GM12875 (cell line): Measurements from ENCODE around the gene ROPN1L.

Experiments
- H3K4me3 ChIP-seq: one replicate; pipeline ENCODE4 v1.5.1; 2011; ENCODE audit warnings: low read depth, low read length, control low read depth
- CTCF ChIP-seq: IDR thresholded peaks from 2 replicates; pipeline ENCODE4 v1.5.1; 2011; ENCODE audit warnings: low read depth, mild to moderate bottlenecking, control low read depth, inconsistent platforms, low read length, moderate library complexity, borderline replicate concordance; ENCODE audit not compliant: insufficient read depth

ROPN1L gene

GRCh38 chr5:10497554-10497953, 55.9 kb downstream of the ROPN1L start:
- no peak overlapping the region for H3K4me3 ChIP-seq
- no peak for TF ChIP-seq CTCF

GRCh38 chr5:10498350-10498749, 56.7 kb downstream of the ROPN1L start:
- no peak for TF ChIP-seq CTCF
- H3K4me3 ChIP-seq = no peak overlapping the region

- TF ChIP-seq CTCF = no peak
- H3K4me3 ChIP-seq = no peak overlapping the region
Observed at GRCh38 chr5:10499066-10499465, 57.4 kb downstream of the ROPN1L start.

GRCh38 chr5:10499776-10500175, 58.1 kb downstream of the ROPN1L start:
- TF ChIP-seq CTCF = no peak
- no peak overlapping the region for H3K4me3 ChIP-seq

- TF ChIP-seq CTCF = no peak
- no peak overlapping the region for H3K4me3 ChIP-seq
Observed at GRCh38 chr5:10500669-10501068, 59.0 kb downstream of the ROPN1L start.

- H3K4me3 ChIP-seq = no peak overlapping the region
- TF ChIP-seq CTCF = no peak
Observed at GRCh38 chr5:10501554-10502075, 59.9 kb downstream of the ROPN1L start.

- H3K4me3 ChIP-seq = no peak overlapping the region
- TF ChIP-seq CTCF = no peak
Observed at GRCh38 chr5:10502130-10502529, 60.5 kb downstream of the ROPN1L start.
